ENCODE measurements around the gene CTSG. TPM values are rescaled to one million over a fixed set of nuclear protein-coding genes. Genes with fewer than 3 reads are reported as not detected.

Gene CTSG, protein sequence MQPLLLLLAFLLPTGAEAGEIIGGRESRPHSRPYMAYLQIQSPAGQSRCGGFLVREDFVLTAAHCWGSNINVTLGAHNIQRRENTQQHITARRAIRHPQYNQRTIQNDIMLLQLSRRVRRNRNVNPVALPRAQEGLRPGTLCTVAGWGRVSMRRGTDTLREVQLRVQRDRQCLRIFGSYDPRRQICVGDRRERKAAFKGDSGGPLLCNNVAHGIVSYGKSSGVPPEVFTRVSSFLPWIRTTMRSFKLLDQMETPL
- total RNA-seq (2021) (not detected in 2 replicates), Bru-seq, nascent RNA (not detected), BruChase-seq, experiment 1, labeled RNA remaining after a 2-hour chase (not detected), BruChase-seq, experiment 2, labeled RNA remaining after a 6-hour chase (not detected)
- long read RNA-seq = 0 reads

DNA sequence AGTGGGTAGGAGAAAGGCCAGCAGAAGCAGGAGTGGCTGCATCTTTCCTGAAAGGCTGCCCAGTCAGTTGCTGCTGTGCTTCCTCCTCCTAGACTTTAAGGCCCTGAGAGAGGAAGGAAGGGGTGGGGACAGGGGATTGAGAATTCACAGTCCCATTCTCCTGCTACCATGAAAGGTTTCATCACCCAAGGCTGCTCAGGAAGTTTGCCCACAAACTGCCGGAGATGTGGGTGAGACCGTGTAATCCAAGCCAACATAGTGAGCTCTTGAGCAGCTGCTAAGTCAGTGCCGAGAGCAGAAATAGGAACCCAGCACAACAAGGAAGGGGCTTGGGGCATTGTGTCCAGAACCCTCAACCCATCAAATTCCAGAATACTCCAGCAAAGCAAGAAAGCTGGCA, at the start of gene CTSG:
CTSG (minus strand) TSS at position 69 of the 400 bp plus-strand sequence; CDS start at position 42, 27 bp downstream.
- TF ChIP-seq, protein P1, sequence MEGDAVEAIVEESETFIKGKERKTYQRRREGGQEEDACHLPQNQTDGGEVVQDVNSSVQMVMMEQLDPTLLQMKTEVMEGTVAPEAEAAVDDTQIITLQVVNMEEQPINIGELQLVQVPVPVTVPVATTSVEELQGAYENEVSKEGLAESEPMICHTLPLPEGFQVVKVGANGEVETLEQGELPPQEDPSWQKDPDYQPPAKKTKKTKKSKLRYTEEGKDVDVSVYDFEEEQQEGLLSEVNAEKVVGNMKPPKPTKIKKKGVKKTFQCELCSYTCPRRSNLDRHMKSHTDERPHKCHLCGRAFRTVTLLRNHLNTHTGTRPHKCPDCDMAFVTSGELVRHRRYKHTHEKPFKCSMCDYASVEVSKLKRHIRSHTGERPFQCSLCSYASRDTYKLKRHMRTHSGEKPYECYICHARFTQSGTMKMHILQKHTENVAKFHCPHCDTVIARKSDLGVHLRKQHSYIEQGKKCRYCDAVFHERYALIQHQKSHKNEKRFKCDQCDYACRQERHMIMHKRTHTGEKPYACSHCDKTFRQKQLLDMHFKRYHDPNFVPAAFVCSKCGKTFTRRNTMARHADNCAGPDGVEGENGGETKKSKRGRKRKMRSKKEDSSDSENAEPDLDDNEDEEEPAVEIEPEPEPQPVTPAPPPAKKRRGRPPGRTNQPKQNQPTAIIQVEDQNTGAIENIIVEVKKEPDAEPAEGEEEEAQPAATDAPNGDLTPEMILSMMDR (conservative IDR thresholded peaks at IDR 0.05; ENCODE audit: low read depth, low read length) = no peak
- no peak for TF ChIP-seq EZH2 (IDR thresholded peaks at IDR 0.05; ENCODE audit: borderline replicate concordance, low read depth, low read length, poor library complexity, severe bottlenecking)
- H3K4me1 ChIP-seq (ENCODE audit: insufficient read depth, low read length, poor library complexity, severe bottlenecking) = no peaks in the 10 kb centered on the region
- H3K9me3 ChIP-seq (ENCODE audit: low read depth, low read length, poor library complexity, severe bottlenecking) = no peaks in the 10 kb centered on the region
- H3K27me3 ChIP-seq (replicated peaks; ENCODE audit: insufficient read depth, low read depth, low read length, poor library complexity) = no peaks in the 10 kb centered on the region
- intact Hi-C loops (cut with micrococcal nuclease; ENCODE audit: unreplicated experiment) = no loop called here
- no TSS peak for BruUV-seq (replicated peaks)
- no peak within 1 kb of the TSS for H3K4me3 ChIP-seq (ENCODE audit: low read depth, low read length, poor library complexity, severe bottlenecking)
- no peak within 1 kb of the TSS for H3K27ac ChIP-seq (ENCODE audit: low read depth, low read length, poor library complexity, severe bottlenecking)
- no peak for DNase-seq (ENCODE audit: low spot score)
- CTCF ChIA-PET = no interaction called here
- H3K36me3 ChIP-seq (ENCODE audit: insufficient read depth, low read length, poor library complexity, severe bottlenecking) = no peaks in the 10 kb centered on the region
- POLR2A ChIA-PET (ENCODE audit: low non-redundant PET) = no interaction called here

- H3K27ac ChIP-seq (ENCODE audit: low read depth, low read length, poor library complexity, severe bottlenecking) = no peak overlapping the region
- no peak overlapping the region for H3K4me3 ChIP-seq (ENCODE audit: low read depth, low read length, poor library complexity, severe bottlenecking)
- intact Hi-C loops (cut with micrococcal nuclease; ENCODE audit: unreplicated experiment) = no loop called here
- no peaks in the 10 kb centered on the region for H3K27me3 ChIP-seq (replicated peaks; ENCODE audit: insufficient read depth, low read depth, low read length, poor library complexity)
- no peaks in the 10 kb centered on the region for H3K4me1 ChIP-seq (ENCODE audit: insufficient read depth, low read length, poor library complexity, severe bottlenecking)
- CTCF ChIA-PET = no interaction called here
- POLR2A ChIA-PET (ENCODE audit: low non-redundant PET) = no interaction called here
- TF ChIP-seq, protein P1 (conservative IDR thresholded peaks at IDR 0.05; ENCODE audit: low read depth, low read length) = no peak
- TF ChIP-seq EZH2 (IDR thresholded peaks at IDR 0.05; ENCODE audit: borderline replicate concordance, low read depth, low read length, poor library complexity, severe bottlenecking) = no peak
- no peaks in the 10 kb centered on the region for H3K36me3 ChIP-seq (ENCODE audit: insufficient read depth, low read length, poor library complexity, severe bottlenecking)
- no peak for DNase-seq (ENCODE audit: low spot score)
- BruUV-seq (replicated peaks) = no TSS peak
- H3K9me3 ChIP-seq (ENCODE audit: low read depth, low read length, poor library complexity, severe bottlenecking) = no peaks in the 10 kb centered on the region
Measured at GRCh38 chr14:24613747-24614146, 37.7 kb upstream of the CTSG start.

GRCh38 chr14:24613241-24613640, 37.2 kb upstream of the CTSG start:
- no peak for DNase-seq (ENCODE audit: low spot score)
- ChIA-PET CTCF (no interaction called here), POLR2A (ENCODE audit: low non-redundant PET) (no interaction called here)
- TF ChIP-seq EZH2 (IDR thresholded peaks at IDR 0.05; ENCODE audit: borderline replicate concordance, low read depth, low read length, poor library complexity, severe bottlenecking) = no peak
- TF ChIP-seq, protein P1 (conservative IDR thresholded peaks at IDR 0.05; ENCODE audit: low read depth, low read length) = no peak
- BruUV-seq (replicated peaks) = no TSS peak
- intact Hi-C loops (cut with micrococcal nuclease; ENCODE audit: unreplicated experiment) = no loop called here
- H3K27me3 ChIP-seq (replicated peaks; ENCODE audit: insufficient read depth, low read depth, low read length, poor library complexity) = no peaks in the 10 kb centered on the region
- H3K4me3 ChIP-seq (ENCODE audit: low read depth, low read length, poor library complexity, severe bottlenecking) = no peak overlapping the region
- no peaks in the 10 kb centered on the region for H3K36me3 ChIP-seq (ENCODE audit: insufficient read depth, low read length, poor library complexity, severe bottlenecking)
- no peak overlapping the region for H3K27ac ChIP-seq (ENCODE audit: low read depth, low read length, poor library complexity, severe bottlenecking)
- H3K9me3 ChIP-seq (ENCODE audit: low read depth, low read length, poor library complexity, severe bottlenecking) = no peaks in the 10 kb centered on the region
- H3K4me1 ChIP-seq (ENCODE audit: insufficient read depth, low read length, poor library complexity, severe bottlenecking) = no peaks in the 10 kb centered on the region

Data from A673 (cell line).